HCT116 (cell line): ENCODE measurements around the gene HPCAL4. TPM values are rescaled to one million over a fixed set of nuclear protein-coding genes. Genes with fewer than 3 reads are reported as not detected.

Source experiments
- ATAC-seq: fragments of 200-7000 bp; cut with Tn5 transposase; 2 replicates; pipeline ENCODE4 v1.9.1; 2020; ENCODE audit warnings: mild to moderate bottlenecking, moderate library complexity
- BruUV-seq: library from RNA; stranded (reverse); fragments of 400-500 nt; replicated peaks from 2 replicates; lab custom pipeline; 2021; lab: Mats Ljungman, UMichigan
- CTCF ChIA-PET: fragments of 300-600 bp; sonication (Branson Sonifier 250); formaldehyde crosslinking; loops from one replicate; lab custom pipeline; 2021; ENCODE audit warnings: antibody characterized with exemption; lab: Charles Lee
- POLR2A ChIA-PET: fragments of 300-600, 350-600 bp; sonication (Branson Sonifier 250); formaldehyde crosslinking; loops from one replicate; lab custom pipeline; 2021; ENCODE audit warnings: antibody characterized with exemption; lab: Charles Lee
- RAD21 ChIA-PET, 2 experiments: fragments of 300-600 bp; sonication (Branson Sonifier 250); formaldehyde crosslinking; loops; one replicate each; lab custom pipeline; 2023; ENCODE audit warnings: low total read pairs in 2 of 2; ENCODE audit not compliant: uncharacterized antibody in 2 of 2, unreplicated experiment in 2 of 2, low non-redundant PET in 1 of 2; lab: Charles Lee
- DNase-seq: peaks from one replicate; pipeline ENCODE4 v3.0.0-alpha.2; 2010; ENCODE audit warnings: low read depth, low spot score
- H2AFZ ChIP-seq: fragments of 200-600 bp; shearing (Covaris generic), sonication (generic); 2 replicates; pipeline ENCODE4 v1.6.1; 2017; ENCODE audit warnings: low read depth, mixed run types, mixed read lengths, antibody characterized with exemption, low read length; ENCODE audit not compliant: poor library complexity, severe bottlenecking
- H3K27ac ChIP-seq: 2 replicates; pipeline ENCODE4 v1.5.1; 2012; ENCODE audit warnings: low read depth, low read length
- H3K27me3 ChIP-seq: fragments of 200-600 bp; sonication (generic); 2 replicates; pipeline ENCODE4 v1.6.1; 2016; ENCODE audit warnings: mixed run types, low read length, mixed read lengths; ENCODE audit not compliant: insufficient read depth
- H3K36me3 ChIP-seq, 2 experiments: fragments of 200-500 bp in 1 of 2; fragments of 200-600 bp in 1 of 2; sonication (Bioruptor generic) in 1 of 2; sonication (generic) in 1 of 2; 2 replicates each; pipeline versions ENCODE4 v1.5.1 to v1.6.1; 2014 to 2016; ENCODE audit warnings: low read length in 2 of 2, inconsistent platforms in 1 of 2, mixed read lengths in 1 of 2, mixed run types in 1 of 2; ENCODE audit not compliant: insufficient read depth in 2 of 2, control insufficient read depth in 1 of 2
- H3K4me1 ChIP-seq, 2 experiments: fragments of 200-600 bp in 1 of 2; sonication (generic) in 1 of 2; 2 replicates each; pipeline versions ENCODE4 v1.5.1 to v1.6.1; 2012 to 2017; ENCODE audit warnings: low read length in 2 of 2, inconsistent platforms in 1 of 2, mild to moderate bottlenecking in 1 of 2, mixed read lengths in 1 of 2, mixed run types in 1 of 2, moderate library complexity in 1 of 2; ENCODE audit not compliant: insufficient read depth in 2 of 2, control insufficient read depth in 1 of 2
- H3K4me2 ChIP-seq: fragments of 200-600 bp; sonication (generic); 2 replicates; pipeline ENCODE4 v1.6.1; 2017; ENCODE audit warnings: mixed run types, low read length, mixed read lengths
- H3K4me3 ChIP-seq, 2 experiments: fragments of 200-600 bp in 1 of 2; sonication (generic) in 1 of 2; replicated peaks in 1 of 2; 2 replicates each; pipeline ENCODE4 v1.5.1; 2011 to 2016; ENCODE audit warnings: low read length in 2 of 2, control low read depth in 1 of 2, low read depth in 1 of 2, mild to moderate bottlenecking in 1 of 2, mixed read lengths in 1 of 2, mixed run types in 1 of 2
- H3K79me2 ChIP-seq: fragments of 200-600 bp; sonication (generic); 2 replicates; pipeline ENCODE4 v1.6.1; 2017; ENCODE audit warnings: mild to moderate bottlenecking, mixed run types, low read length, moderate library complexity, mixed read lengths; ENCODE audit not compliant: insufficient read depth
- H3K9ac ChIP-seq: fragments of 200-600 bp; sonication (generic); 2 replicates; pipeline ENCODE4 v1.6.1; 2016; ENCODE audit warnings: low read length, mixed read lengths
- H3K9me2 ChIP-seq: fragments of 200-600 bp; sonication (generic), shearing (Covaris generic); 2 replicates; pipeline ENCODE4 v1.6.1; 2017; ENCODE audit warnings: mixed run types, mild to moderate bottlenecking, moderate library complexity; ENCODE audit not compliant: insufficient read depth
- H3K9me3 ChIP-seq, 2 experiments: fragments of 200-500 bp in 1 of 2; fragments of 200-600 bp in 1 of 2; sonication (Bioruptor generic) in 1 of 2; sonication (generic) in 1 of 2; 2 replicates each; pipeline ENCODE4 v1.6.1; 2014 to 2017; ENCODE audit warnings: low read length in 2 of 2, mixed read lengths in 2 of 2, inconsistent platforms in 1 of 2, low read depth in 1 of 2, mild to moderate bottlenecking in 1 of 2, mixed run types in 1 of 2, moderate library complexity in 1 of 2; ENCODE audit not compliant: control insufficient read depth in 1 of 2, insufficient read depth in 1 of 2
- H4K20me1 ChIP-seq: fragments of 200-600 bp; sonication (generic), shearing (Covaris generic); 2 replicates; pipeline ENCODE4 v1.6.1; 2017; ENCODE audit warnings: mixed run types, mild to moderate bottlenecking, moderate library complexity; ENCODE audit not compliant: insufficient read depth
- CBX3 ChIP-seq: IDR thresholded peaks from 2 replicates; pipeline ENCODE4 v1.6.1; 2012; ENCODE audit warnings: low read depth
- EGR1 ChIP-seq: IDR thresholded peaks from 2 replicates; pipeline ENCODE4 v1.6.1; 2012; ENCODE audit warnings: low read depth
- EZH2phosphoT487 ChIP-seq: fragments of 200-600 bp; IDR thresholded peaks from 2 replicates; pipeline ENCODE4 v1.6.1; 2018; ENCODE audit warnings: antibody characterized with exemption, borderline replicate concordance
- FOSL1 ChIP-seq: IDR thresholded peaks from 2 replicates; pipeline ENCODE4 v1.6.1; 2012; ENCODE audit warnings: low read depth
- JUND ChIP-seq: IDR thresholded peaks from 2 replicates; pipeline ENCODE4 v1.6.1; 2012
- POLR2A ChIP-seq: IDR thresholded peaks from 2 replicates; pipeline ENCODE4 v1.7.0; 2011; ENCODE audit warnings: borderline replicate concordance; ENCODE audit not compliant: insufficient read depth, insufficient read length; ENCODE audit errors: extremely low read depth
- POLR2AphosphoS5 ChIP-seq: IDR thresholded peaks from 2 replicates; pipeline ENCODE4 v1.6.1; 2011; ENCODE audit warnings: mild to moderate bottlenecking, low read depth, low read length, moderate library complexity
- RAD21 ChIP-seq: IDR thresholded peaks from 2 replicates; pipeline ENCODE4 v1.6.1; 2012; ENCODE audit warnings: low read depth, mild to moderate bottlenecking
- REST ChIP-seq: IDR thresholded peaks from 2 replicates; pipeline ENCODE4 v1.6.1; 2012; ENCODE audit warnings: low read depth
- SIN3A ChIP-seq: IDR thresholded peaks from 2 replicates; pipeline ENCODE4 v1.6.1; 2012; ENCODE audit warnings: low read depth
- SRF ChIP-seq: IDR thresholded peaks from 2 replicates; pipeline ENCODE4 v1.6.1; 2012; ENCODE audit warnings: low read depth
- TCF7L2 ChIP-seq: IDR thresholded peaks from 2 replicates; pipeline ENCODE4 v1.7.0; 2011; ENCODE audit warnings: borderline replicate concordance, inconsistent platforms; ENCODE audit not compliant: insufficient read depth, insufficient read length; ENCODE audit errors: extremely low read depth
- ZNF274 ChIP-seq: fragments of 200-500 bp; sonication (Bioruptor generic); IDR thresholded peaks from 2 replicates; pipeline ENCODE4 v1.6.1; 2014; ENCODE audit warnings: mild to moderate bottlenecking, low read depth, low read length, inconsistent platforms
- intact Hi-C: fragments of 100-400 bp; cut with micrococcal nuclease; formaldehyde crosslinking; loops from 2 replicates; pipeline ENCODE4 v1.10.0; 2022
- total RNA-seq: library from RNA; stranded (reverse); gene quantifications from one replicate; pipeline ENCODE4 v1.2.1, GENCODE V29; 2021; ENCODE audit not compliant: unreplicated experiment

Gene HPCAL4
- total RNA-seq, 1 experiment from 2014 or later = 5.2 TPM

DNA sequence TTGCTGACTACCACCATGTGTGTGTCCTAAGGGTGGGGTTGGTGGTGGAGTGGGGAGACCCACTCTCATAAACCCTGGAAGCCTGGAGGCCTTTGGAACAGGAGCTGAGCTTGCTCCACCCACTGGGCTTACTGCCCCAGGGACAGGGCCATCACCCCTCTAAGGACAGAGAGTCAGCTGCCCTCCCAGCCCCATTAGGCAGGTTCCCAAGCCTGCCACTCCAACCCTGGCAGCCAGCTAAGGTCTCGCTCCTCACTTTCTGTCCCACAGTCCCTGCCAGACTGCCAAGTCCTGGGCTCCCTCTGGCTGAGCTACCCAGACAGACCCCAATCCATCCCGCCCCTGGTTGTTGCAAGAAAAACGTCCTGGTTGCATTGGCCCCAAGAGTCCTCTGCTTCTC lies 23.1 kb downstream of the HPCAL4 start:
- no peak for DNase-seq
- H2AFZ ChIP-seq = no peak overlapping the region
- no peaks in the 10 kb centered on the region for H3K79me2 ChIP-seq
- intact Hi-C loops = no loop called here
- H3K4me2 ChIP-seq = no peak overlapping the region
- CTCF ChIA-PET = interaction anchor here (5.6 kb wide), 1 partner anchor 11 kb away, joined by 38 read pairs; no protein-coding TSS in a partner anchor
- RAD21 ChIA-PET = no interaction called here
- BruUV-seq = no TSS peak
- H3K27me3 ChIP-seq = no peaks in the 10 kb centered on the region
- H3K9me2 ChIP-seq = no peaks in the 10 kb centered on the region
- ATAC-seq = no peak
- H4K20me1 ChIP-seq = no peaks in the 10 kb centered on the region
- no peak overlapping the region for H3K4me3 ChIP-seq
- no peak overlapping the region for H3K9ac ChIP-seq
- POLR2A ChIA-PET = no interaction called here
- H3K27ac ChIP-seq = no peak overlapping the region
- TF ChIP-seq SRF (no peak), SIN3A (no peak), POLR2AphosphoS5 (no peak)
- TF ChIP-seq, all 23 proteins: peak for 0
- no peaks in the 10 kb centered on the region for H3K4me1 ChIP-seq
- no peaks in the 10 kb centered on the region for H3K9me3 ChIP-seq
- no peaks in the 10 kb centered on the region for H3K36me3 ChIP-seq

- no peaks in the 10 kb centered on the region for H3K9me2 ChIP-seq
- no peaks in the 10 kb centered on the region for H4K20me1 ChIP-seq
- ChIA-PET RAD21 (no interaction called here), POLR2A (no interaction called here), CTCF (interaction anchor here (1.5 to 5.6 kb wide), 2 partner anchors 10 to 35 kb away, joined by 3 to 38 read pairs; no protein-coding TSS in a partner anchor)
- no peak for ATAC-seq
- no peak for DNase-seq
- no peaks in the 10 kb centered on the region for H3K27me3 ChIP-seq
- no peaks in the 10 kb centered on the region for H3K9me3 ChIP-seq
- H3K4me3 ChIP-seq = no peak overlapping the region
- H3K4me1 ChIP-seq = no peaks in the 10 kb centered on the region
- no peaks in the 10 kb centered on the region for H3K36me3 ChIP-seq
- no peaks in the 10 kb centered on the region for H3K79me2 ChIP-seq
- TF ChIP-seq FOSL1 = no peak
- TF ChIP-seq REST = no peak
- TF ChIP-seq EZH2phosphoT487 = no peak
- no peak for TF ChIP-seq JUND
- no peak for TF ChIP-seq ZNF274
- no peak for TF ChIP-seq TCF7L2
- no peak for TF ChIP-seq RAD21
- no peak for TF ChIP-seq EGR1
- TF ChIP-seq SRF = no peak
- no peak for TF ChIP-seq CBX3
- no peak for TF ChIP-seq POLR2A
- intact Hi-C loops = no loop called here
- H3K4me2 ChIP-seq = no peak overlapping the region
- no peak overlapping the region for H2AFZ ChIP-seq
- H3K9ac ChIP-seq = no peak overlapping the region
- H3K27ac ChIP-seq = no peak overlapping the region
- no TSS peak for BruUV-seq
These were observed 24.5 kb downstream of the HPCAL4 start for GRCh38 chr1:39666772-39667171.
